AML-193 (cell line): ENCODE measurements around the gene SULT1A3.
"Not testable (repeated sequence)": the region's sequence is repeated elsewhere in the genome, so short reads cannot be mapped to it uniquely, and the experiment has no call there.

Experiments
- DNase-seq, 2 experiments: peaks; one replicate each; lab custom pipeline; 2025; lab: John Stamatoyannopoulos, UW

Gene SULT1A3

DNA sequence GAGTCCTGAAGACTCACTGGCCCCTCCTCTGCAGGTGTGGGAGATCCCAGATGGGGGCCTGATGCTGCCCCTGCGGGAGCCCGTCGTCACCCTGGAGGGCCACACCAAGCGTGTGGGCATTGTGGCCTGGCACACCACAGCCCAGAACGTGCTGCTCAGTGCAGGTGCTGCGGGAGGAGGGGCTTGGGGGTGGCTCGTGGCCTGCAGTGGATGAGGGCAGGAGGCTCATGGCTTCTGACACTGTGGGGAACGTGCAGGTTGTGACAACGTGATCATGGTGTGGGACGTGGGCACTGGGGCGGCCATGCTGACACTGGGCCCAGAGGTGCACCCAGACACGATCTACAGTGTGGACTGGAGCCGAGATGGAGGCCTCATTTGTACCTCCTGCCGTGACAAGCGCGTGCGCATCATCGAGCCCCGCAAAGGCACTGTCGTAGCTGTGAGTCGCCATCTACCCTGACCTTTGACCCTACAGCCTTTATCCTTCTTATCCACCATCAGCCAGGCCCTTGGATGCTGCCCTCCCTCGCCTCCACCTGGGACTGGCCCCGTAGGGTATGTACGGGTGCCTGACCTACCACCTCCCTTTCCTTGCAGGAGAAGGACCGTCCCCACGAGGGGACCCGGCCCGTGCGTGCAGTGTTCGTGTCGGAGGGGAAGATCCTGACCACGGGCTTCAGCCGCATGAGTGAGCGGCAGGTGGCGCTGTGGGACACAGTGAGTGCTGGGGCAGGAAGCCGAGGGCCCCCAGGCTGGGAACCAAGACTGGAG is 12.1 kb upstream of the SULT1A3 start:
- peak; percentile 21 to 39 for DNase-seq

GRCh38 chr16:30187556-30187865 is 11.5 kb upstream of the SULT1A3 start:
- DNase-seq, result no peak

GRCh38 chr16:30187971-30188561 is 11.0 kb upstream of the SULT1A3 start:
- DNase-seq, result no peak

GRCh38 chr16:30191158-30191557 is 7.9 kb upstream of the SULT1A3 start:
- DNase-seq, result not testable (repeated sequence)

- not testable (repeated sequence) for DNase-seq
These were observed 6.0 kb upstream of the SULT1A3 start for GRCh38 chr16:30193098-30193497.

- not testable (repeated sequence) for DNase-seq
These were observed 5.4 kb upstream of the SULT1A3 start, which contains the start of the genes BOLA2B and SLX1A for GRCh38 chr16:30193615-30194014. BOLA2B (minus strand) TSS chr16:30193666; CDS start chr16:30193595, 71 bp downstream. SLX1A (plus strand) TSS chr16:30193875; CDS start chr16:30194085, 210 bp downstream.

- DNase-seq, result not testable (repeated sequence)
These were observed 4.7 kb upstream of the SULT1A3 start for GRCh38 chr16:30194172-30194925.

- DNase-seq, result not testable (repeated sequence)
These were observed 2.1 kb upstream of the SULT1A3 start for GRCh38 chr16:30197001-30197400.

DNA sequence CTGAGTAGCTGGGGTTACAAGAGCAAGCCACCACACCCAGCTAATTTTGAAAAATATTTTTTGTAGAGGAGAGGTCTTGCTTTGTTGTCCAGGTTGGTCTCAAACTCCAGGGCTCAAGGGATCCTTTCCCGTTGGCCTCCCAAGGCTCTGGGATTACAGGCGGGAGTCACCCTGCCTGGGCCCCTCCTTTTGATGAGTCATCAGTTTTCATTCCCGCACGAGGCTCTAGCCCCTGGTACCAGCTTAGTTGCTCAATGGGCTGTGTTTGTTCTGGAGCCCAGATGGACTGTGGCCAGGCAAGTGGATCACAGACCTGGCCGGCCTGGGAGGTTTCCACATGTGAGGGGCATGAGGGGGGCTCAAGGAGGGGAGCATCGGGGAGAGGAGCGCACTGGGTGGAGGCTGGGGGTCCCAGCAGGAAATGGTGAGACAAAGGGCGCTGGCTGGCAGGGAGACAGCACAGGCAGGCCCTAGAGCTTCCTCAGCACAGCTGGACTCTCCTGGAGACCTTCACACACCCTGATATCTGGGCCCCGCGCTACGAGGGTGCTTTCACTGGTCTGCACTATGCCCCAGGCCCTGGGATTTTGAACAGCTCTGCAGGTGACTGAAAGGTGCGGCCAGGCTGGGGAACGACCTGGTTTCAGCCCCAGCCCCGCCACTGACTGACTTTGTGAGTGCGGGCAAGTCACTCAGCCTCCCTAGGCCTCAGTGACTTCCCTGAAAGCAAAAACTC is 721 bp downstream of the SULT1A3 start:
- DNase-seq, result not testable (repeated sequence)

GRCh38 chr16:30205541-30206236 is 6.6 kb downstream of the SULT1A3 start:
- DNase-seq, result not testable (repeated sequence)

GRCh38 chr16:30206252-30206651 is 7.2 kb downstream of the SULT1A3 start:
- not testable (repeated sequence) for DNase-seq

DNA sequence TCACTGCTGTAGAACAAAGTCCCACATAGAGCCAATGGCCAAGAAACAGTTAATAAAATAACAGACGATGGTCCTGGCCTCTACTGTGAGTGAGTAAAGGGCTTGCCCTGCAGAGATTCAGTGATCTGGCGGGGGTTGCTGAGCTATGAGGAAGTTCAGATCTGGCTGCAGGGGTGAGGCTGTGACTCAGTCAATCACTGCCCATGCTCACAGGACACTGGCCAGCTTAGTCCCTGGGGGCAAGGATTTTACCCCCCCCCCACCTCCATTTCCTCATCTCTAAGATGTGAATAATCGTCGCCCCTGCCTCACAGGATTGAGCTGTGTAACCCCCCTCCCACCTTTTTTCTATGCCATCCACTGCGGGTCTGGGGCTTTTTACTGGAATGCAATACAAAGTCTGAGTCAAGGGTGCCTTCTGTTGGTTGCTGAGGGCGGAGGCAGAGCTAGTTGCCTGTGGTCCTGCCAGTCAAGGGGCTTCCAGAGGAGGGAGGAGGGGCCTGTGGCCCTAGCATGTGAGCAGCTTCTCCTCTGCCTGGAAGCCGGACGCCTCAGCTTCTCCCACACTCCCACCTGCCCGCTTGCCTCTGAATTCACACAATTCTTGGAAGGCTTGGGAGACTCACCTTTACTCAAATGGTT is 8.1 kb downstream of the SULT1A3 start:
- DNase-seq, result not testable (repeated sequence)

DNA sequence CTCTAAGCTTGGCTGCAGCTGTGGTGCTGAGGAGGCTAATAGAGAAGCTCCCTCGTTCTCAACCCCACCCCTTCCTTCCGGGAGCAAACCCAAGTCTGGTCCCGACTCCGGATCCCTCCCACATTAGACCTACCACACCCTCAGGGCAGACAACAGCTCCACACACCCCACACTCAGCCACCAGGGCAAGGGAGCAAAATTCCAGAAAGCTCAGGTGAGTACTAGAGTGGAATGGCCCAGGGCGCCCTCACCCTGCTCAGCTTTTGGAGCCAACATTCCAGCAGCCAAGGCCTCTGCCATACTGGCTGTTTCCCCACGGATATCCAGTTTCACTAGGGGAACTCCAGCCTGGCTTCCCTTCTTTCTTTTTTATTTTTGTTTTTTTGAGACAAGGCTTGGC is 10.0 kb downstream of the SULT1A3 start:
- not testable (repeated sequence) for DNase-seq

- DNase-seq, result not testable (repeated sequence)
These were observed 12.4 kb downstream of the SULT1A3 start for GRCh38 chr16:30211414-30211813.

GRCh38 chr16:30217082-30217481 is 18.0 kb downstream of the SULT1A3 start:
- not testable (repeated sequence) for DNase-seq

DNA sequence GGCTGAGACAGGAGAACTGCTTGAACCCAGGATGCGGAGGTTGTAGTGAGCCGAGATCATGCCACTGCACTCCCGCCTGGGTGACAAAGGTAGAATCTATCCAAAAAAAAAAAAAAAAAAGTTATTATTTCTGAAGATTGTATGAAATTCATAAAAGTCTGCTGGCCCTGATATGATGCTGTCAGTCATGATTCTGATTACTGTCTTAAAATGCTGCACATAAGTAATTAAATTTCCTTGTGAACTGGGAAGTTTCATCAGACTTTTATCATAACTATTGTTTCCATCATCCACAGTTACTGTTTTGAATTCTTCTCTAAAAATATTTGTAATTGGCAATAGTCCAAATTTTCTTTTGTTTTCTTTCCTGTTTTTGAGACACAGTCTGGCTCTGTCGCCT is 49.3 kb downstream of the SULT1A3 start, which contains the start of gene NPIPB13:
Gene NPIPB13 (minus strand): TSS at position 101 of the 400 bp plus-strand sequence. CDS start 2,906 bp downstream, outside the sequence.
- not testable (repeated sequence) for DNase-seq
